HepG2 (cell line): ENCODE data around the gene SPAG9. TPM values are rescaled to one million over a fixed set of nuclear protein-coding genes. Genes with fewer than 3 reads are reported as not detected.

ENCODE experiments used
- AKAP8 ChIP-seq: sonication (generic); formaldehyde crosslinking; IDR thresholded peaks from 2 replicates; pipeline ENCODE4 v1.5.1; 2020; ENCODE audit warnings: mild to moderate bottlenecking, missing genetic modification reagents
- ARNTL ChIP-seq: sonication (generic); formaldehyde crosslinking; IDR thresholded peaks from 2 replicates; pipeline ENCODE4 v1.4.0; 2020; ENCODE audit warnings: mild to moderate bottlenecking, missing genetic modification reagents
- ATF7 ChIP-seq, 2 experiments: fragments of 450-650 bp in 1 of 2; sonication (generic) in 1 of 2; formaldehyde crosslinking in 1 of 2; IDR thresholded peaks; 2 replicates each; pipeline versions ENCODE4 v1.4.0 to v1.6.1; 2016 to 2020; ENCODE audit warnings: antibody characterized with exemption in 1 of 2, mild to moderate bottlenecking in 1 of 2, missing genetic modification reagents in 1 of 2
- CCAR2 ChIP-seq: fragments of 200-400 bp; formaldehyde crosslinking; optimal IDR thresholded peaks from 2 replicates; pipeline ENCODE3; 2018; ENCODE audit warnings: low read depth, mild to moderate bottlenecking, low read length, moderate library complexity
- ELK4 ChIP-seq: sonication (generic); formaldehyde crosslinking; IDR thresholded peaks from 2 replicates; pipeline ENCODE4 v1.9.0; 2021; ENCODE audit warnings: missing genetic modification reagents, borderline replicate concordance
- GZF1 ChIP-seq: sonication (generic); formaldehyde crosslinking; IDR thresholded peaks from 2 replicates; pipeline ENCODE4 v1.5.1; 2020; ENCODE audit warnings: mild to moderate bottlenecking, missing genetic modification reagents
- KDM2A ChIP-seq: sonication (generic); formaldehyde crosslinking; IDR thresholded peaks from 2 replicates; pipeline ENCODE4 v1.4.0; 2020; ENCODE audit warnings: low read depth, missing genetic modification reagents, borderline replicate concordance
- KLF11 ChIP-seq: IDR thresholded peaks from 2 replicates; pipeline ENCODE4 v1.6.1; 2016; ENCODE audit warnings: missing compliant biosample characterization
- NONO ChIP-seq, 2 experiments: fragments of 450-650 bp in 1 of 2; sonication (generic) in 1 of 2; formaldehyde crosslinking in 1 of 2; IDR thresholded peaks in 1 of 2; conservative IDR thresholded peaks in 1 of 2; 2 replicates each; pipeline versions ENCODE4 v1.6.1 to v1.8.0; 2017 to 2022; ENCODE audit warnings: mild to moderate bottlenecking in 1 of 2, missing genetic modification reagents in 1 of 2, moderate library complexity in 1 of 2
- RAD21 ChIP-seq: fragments of 450-650 bp; formaldehyde crosslinking; IDR thresholded peaks from 2 replicates; pipeline ENCODE4 v1.5.0; 2020; ENCODE audit warnings: mild to moderate bottlenecking
- RBFOX2 ChIP-seq: fragments of 200-400 bp; formaldehyde crosslinking; IDR thresholded peaks from 2 replicates; pipeline ENCODE4 v1.6.1; 2017; ENCODE audit warnings: low read depth, mild to moderate bottlenecking, low read length
- SMARCC2 ChIP-seq: fragments of 450-650 bp; IDR thresholded peaks from 2 replicates; pipeline ENCODE4 v1.6.1; 2017; ENCODE audit warnings: antibody characterized with exemption, mild to moderate bottlenecking
- TMF1 ChIP-seq: sonication (generic); formaldehyde crosslinking; IDR thresholded peaks from 2 replicates; pipeline ENCODE4 v1.8.1; 2022; ENCODE audit warnings: low read depth, missing genetic modification reagents
- ZNF205 ChIP-seq: IDR thresholded peaks from 2 replicates; pipeline ENCODE4 v1.6.1; 2018; ENCODE audit warnings: missing biosample characterization, missing genetic modification reagents
- ZNF232 ChIP-seq: sonication (generic); formaldehyde crosslinking; IDR thresholded peaks from 2 replicates; pipeline ENCODE4 v1.4.0; 2020; ENCODE audit warnings: missing genetic modification reagents, borderline replicate concordance
- ZNF350 ChIP-seq: sonication (generic); formaldehyde crosslinking; IDR thresholded peaks from 2 replicates; pipeline ENCODE4 v1.4.0; 2020; ENCODE audit warnings: mild to moderate bottlenecking, low read depth, missing genetic modification reagents, borderline replicate concordance
- ZNF747 ChIP-seq: sonication (generic); formaldehyde crosslinking; IDR thresholded peaks from 2 replicates; pipeline ENCODE4 v1.8.1; 2023; ENCODE audit warnings: missing genetic modification reagents, mild to moderate bottlenecking, borderline replicate concordance
- ZNF782 ChIP-seq: sonication (generic); formaldehyde crosslinking; IDR thresholded peaks from 2 replicates; pipeline ENCODE4 v1.4.0; 2020; ENCODE audit warnings: missing genetic modification reagents, mild to moderate bottlenecking, borderline replicate concordance
- ZSCAN9 ChIP-seq: IDR thresholded peaks from 2 replicates; pipeline ENCODE4 v1.6.1; 2016; ENCODE audit warnings: borderline replicate concordance
- polyA plus RNA-seq, 8 experiments: library from polyadenylated mRNA; depleted of rRNA in 3 of 8; stranded (reverse) in 7 of 8; unstranded in 1 of 8; fragments of >200 nt; fragmentation: Illumina TruSeq in 4 of 8; extraction: Trizol in 4 of 8; gene quantifications; 2 replicates each; pipeline versions ENCODE4 v1.2.1 to v1.2.3, GENCODE V29; 2011 to 2016; ENCODE audit warnings: low read depth in 4 of 8, missing spikeins in 1 of 8, mixed read lengths in 1 of 8; ENCODE audit not compliant: insufficient read depth in 1 of 8
- total RNA-seq, 5 experiments: library from RNA; depleted of rRNA; stranded (reverse); fragments of >200 nt; fragmentation: Illumina TruSeq; extraction: Trizol; gene quantifications; 2 replicates each; pipeline ENCODE4 v1.2.3, GENCODE V29; 2016; ENCODE audit warnings: low read depth in 1 of 5
- TF ChIP-seq, protein P1 (sequence below): sonication (generic); formaldehyde crosslinking; conservative IDR thresholded peaks from 2 replicates; pipeline ENCODE4 v1.8.0; 2022; ENCODE audit warnings: mild to moderate bottlenecking, moderate library complexity, missing genetic modification reagents
- TF ChIP-seq, protein P2 (sequence below): sonication (generic); formaldehyde crosslinking; IDR thresholded peaks from 2 replicates; pipeline ENCODE4 v1.4.0; 2020; ENCODE audit warnings: missing genetic modification reagents, low read depth, mild to moderate bottlenecking, borderline replicate concordance
- TF ChIP-seq, protein P3 (sequence below): IDR thresholded peaks from 2 replicates; pipeline ENCODE4 v1.6.1; 2016; ENCODE audit warnings: missing compliant biosample characterization, missing genetic modification reagents, borderline replicate concordance

SPAG9 gene
- total and polyA plus RNA-seq, 2 of the 13 experiments (the other 11 are each of a cell fraction or from before 2014, with no cell fraction given) = 43.2 to 78.6 TPM

DNA sequence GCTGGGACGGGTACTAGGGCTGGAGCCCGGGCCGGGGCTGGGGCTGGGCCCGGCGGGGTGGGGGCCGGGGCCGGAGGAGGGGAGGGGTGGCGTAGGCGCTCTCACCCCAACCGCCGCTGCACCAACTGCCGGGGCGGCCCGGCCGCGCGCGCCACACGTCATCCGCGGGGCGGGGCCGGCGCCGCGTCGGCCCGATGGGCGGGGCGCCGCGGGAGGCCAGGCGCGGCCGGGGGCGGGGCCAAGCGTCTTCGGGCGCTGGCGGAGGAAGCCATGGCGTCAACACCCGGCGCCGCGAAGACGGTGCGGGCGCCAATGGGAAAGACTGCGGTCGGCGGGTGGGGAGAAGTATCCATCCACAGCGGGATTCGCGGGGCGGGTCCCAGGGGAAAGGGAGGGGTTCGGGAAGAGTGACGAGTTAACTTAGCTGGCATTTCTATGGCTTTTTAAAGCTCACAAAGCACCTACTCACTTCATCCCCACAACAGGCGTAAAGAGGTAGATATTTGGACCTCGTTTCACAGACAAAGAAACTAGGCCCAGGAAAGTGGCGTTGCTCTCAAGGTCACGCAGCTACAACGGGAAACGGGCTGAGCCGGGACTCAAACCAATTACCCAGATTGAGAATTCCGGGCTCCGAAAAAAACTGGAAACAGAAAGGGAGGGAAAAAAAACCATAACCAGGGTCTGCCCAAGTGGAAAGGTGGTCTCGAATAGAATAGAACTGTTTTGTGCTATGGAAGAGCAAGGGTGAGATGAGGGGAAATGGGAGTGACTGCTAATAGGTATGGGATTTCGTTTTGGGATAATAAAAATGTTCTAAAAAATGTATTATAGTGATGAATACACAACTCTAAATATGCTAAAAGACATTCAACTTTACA lies at the start of gene SPAG9 (continued):
- TF ChIP-seq GZF1 (CRISPR knock-in tag) (no peak), CCAR2 (no peak), ZNF350 (CRISPR knock-in tag) (0 out of 2 replicates have a peak, but pooled peaks have one; percentile 16), ARNTL (CRISPR knock-in tag) (no peak), KLF11 (CRISPR knock-in tag) (no peak), ATF7 (IDR thresholded peaks at IDR 0.05) (no peak), ATF7 (CRISPR knock-in tag; IDR thresholded peaks at IDR 0.05) (no peak), TMF1 (CRISPR knock-in tag) (no peak), ZNF782 (CRISPR knock-in tag) (no peak; the same call in 1 of the 2 replicates), ELK4 (CRISPR knock-in tag) (no peak), ZNF747 (CRISPR knock-in tag) (peak; percentile 38; the same call in 1 of the 2 replicates), ZNF205 (CRISPR knock-in tag) (no peak), ZSCAN9 (CRISPR knock-in tag) (peak; percentile 12; the same call in 1 of the 2 replicates), RBFOX2 (no peak), SMARCC2 (no peak), AKAP8 (peak; percentile 42; the same call in 1 of the 2 replicates), KDM2A (CRISPR knock-in tag) (peak; percentile 71), NONO (IDR thresholded peaks at IDR 0.05) (no peak), NONO (CRISPR knock-in tag; conservative IDR thresholded peaks at IDR 0.05) (no peak), ZNF232 (CRISPR knock-in tag) (no peak; the same call in 1 of the 2 replicates), RAD21 (no peak)
- TF ChIP-seq, protein P1, sequence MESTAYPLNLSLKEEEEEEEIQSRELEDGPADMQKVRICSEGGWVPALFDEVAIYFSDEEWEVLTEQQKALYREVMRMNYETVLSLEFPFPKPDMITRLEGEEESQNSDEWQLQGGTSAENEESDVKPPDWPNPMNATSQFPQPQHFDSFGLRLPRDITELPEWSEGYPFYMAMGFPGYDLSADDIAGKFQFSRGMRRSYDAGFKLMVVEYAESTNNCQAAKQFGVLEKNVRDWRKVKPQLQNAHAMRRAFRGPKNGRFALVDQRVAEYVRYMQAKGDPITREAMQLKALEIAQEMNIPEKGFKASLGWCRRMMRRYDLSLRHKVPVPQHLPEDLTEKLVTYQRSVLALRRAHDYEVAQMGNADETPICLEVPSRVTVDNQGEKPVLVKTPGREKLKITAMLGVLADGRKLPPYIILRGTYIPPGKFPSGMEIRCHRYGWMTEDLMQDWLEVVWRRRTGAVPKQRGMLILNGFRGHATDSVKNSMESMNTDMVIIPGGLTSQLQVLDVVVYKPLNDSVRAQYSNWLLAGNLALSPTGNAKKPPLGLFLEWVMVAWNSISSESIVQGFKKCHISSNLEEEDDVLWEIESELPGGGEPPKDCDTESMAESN (CRISPR knock-in tag) = 0 out of 2 replicates have a peak, but pooled peaks have one; percentile 3
- TF ChIP-seq, protein P2, sequence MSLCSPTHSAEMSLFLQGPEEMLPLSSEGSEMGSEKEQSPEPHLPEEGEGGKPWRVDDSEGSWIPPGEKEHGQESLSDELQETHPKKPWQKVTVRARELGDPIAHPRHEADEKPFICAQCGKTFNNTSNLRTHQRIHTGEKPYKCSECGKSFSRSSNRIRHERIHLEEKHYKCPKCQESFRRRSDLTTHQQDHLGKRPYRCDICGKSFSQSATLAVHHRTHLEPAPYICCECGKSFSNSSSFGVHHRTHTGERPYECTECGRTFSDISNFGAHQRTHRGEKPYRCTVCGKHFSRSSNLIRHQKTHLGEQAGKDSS (CRISPR knock-in tag) = no peak
- TF ChIP-seq, protein P3, sequence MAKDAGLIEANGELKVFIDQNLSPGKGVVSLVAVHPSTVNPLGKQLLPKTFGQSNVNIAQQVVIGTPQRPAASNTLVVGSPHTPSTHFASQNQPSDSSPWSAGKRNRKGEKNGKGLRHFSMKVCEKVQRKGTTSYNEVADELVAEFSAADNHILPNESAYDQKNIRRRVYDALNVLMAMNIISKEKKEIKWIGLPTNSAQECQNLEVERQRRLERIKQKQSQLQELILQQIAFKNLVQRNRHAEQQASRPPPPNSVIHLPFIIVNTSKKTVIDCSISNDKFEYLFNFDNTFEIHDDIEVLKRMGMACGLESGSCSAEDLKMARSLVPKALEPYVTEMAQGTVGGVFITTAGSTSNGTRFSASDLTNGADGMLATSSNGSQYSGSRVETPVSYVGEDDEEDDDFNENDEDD (CRISPR knock-in tag) = peak; percentile 69
